ENCODE measurements around the gene CALD1. TPM values are rescaled to one million over a fixed set of nuclear protein-coding genes. Genes with fewer than 3 reads are reported as not detected.
A peak's percentile ranks its signal among the peaks of the same experiment; 100 is the strongest.

CALD1 gene
- total RNA-seq, 1 experiment from 2014 or later = 107 TPM

GRCh38 chr7:134782121-134782623 lies 2.7 kb downstream of the CALD1 start:
- Histone ChIP-seq H2BK120ac (ENCODE audit: low read depth, low read length, poor library complexity, severe bottlenecking) (no peak overlapping the region), H2BK15ac (ENCODE audit: low read depth, low read length) (no peak overlapping the region), H3K18ac (ENCODE audit: insufficient read length, low read depth, low read length) (no peak overlapping the region), H2BK5ac (ENCODE audit: insufficient read length, low read length) (no peak overlapping the region), H3K14ac (ENCODE audit: insufficient read depth, low read length) (no peak overlapping the region), H4K91ac (ENCODE audit: insufficient read length, low read depth, low read length) (no peak overlapping the region), H2BK20ac (ENCODE audit: low read depth, low read length, poor library complexity, severe bottlenecking) (no peak overlapping the region), H3K27ac (ENCODE audit: insufficient read length, low read depth, low read length) (no peak overlapping the region), H3K4me1 (ENCODE audit: insufficient read depth, low read length) (peaks cover 5% of the 10 kb centered on the region), H3K27me3 (ENCODE audit: insufficient read depth, low read length) (no peaks in the 10 kb centered on the region), H4K5ac (ENCODE audit: insufficient read length, low read depth, low read length) (no peak overlapping the region), H3K4me2 (ENCODE audit: insufficient read depth, insufficient read length, low read length) (peak overlapping the region; percentile 75), H3K79me1 (ENCODE audit: insufficient read depth, low read depth, low read length, poor library complexity, severe bottlenecking) (peaks cover 4% of the 10 kb centered on the region), H3K9ac (ENCODE audit: extremely low read depth, insufficient read length, low read length) (no peak overlapping the region), H4K20me1 (ENCODE audit: control insufficient read depth, insufficient read depth, insufficient read length) (no peaks in the 10 kb centered on the region), H4K8ac (replicated peaks; ENCODE audit: insufficient read length, low read depth, low read length) (no peak overlapping the region), H2BK12ac (ENCODE audit: insufficient read length, low read depth, low read length) (no peak overlapping the region), H3T11ph (ENCODE audit: low read length) (no peak overlapping the region), H3K56ac (ENCODE audit: insufficient read length, low read depth, low read length) (no peak overlapping the region), H3K4ac (ENCODE audit: low read depth, low read length) (no peak overlapping the region), H3K23ac (ENCODE audit: insufficient read length, low read depth, low read length) (no peak overlapping the region), H2AK5ac (ENCODE audit: insufficient read length, low read length) (no peak overlapping the region), H3K9me3 (ENCODE audit: control insufficient read depth, low read depth, low read length) (no peaks in the 10 kb centered on the region), H3K23me2 (ENCODE audit: insufficient read length, low read depth, low read length, poor library complexity, severe bottlenecking) (peaks cover 3% of the 10 kb centered on the region), H3K79me2 (ENCODE audit: insufficient read depth, low read length) (peaks cover 42% of the 10 kb centered on the region; the same call in 1 of the 2 replicates), H2AFZ (ENCODE audit: low read length) (no peak overlapping the region)
- Mint-ChIP-seq H3K27me3 (ENCODE audit: low read depth) (no peaks in the 10 kb centered on the region), H3K4me3 (peak overlapping the region in 1 of 2 experiments; percentile 13; a peak in 1 of 5 replicates), H3K27ac (no peak overlapping the region), H3K9me3 (no peaks in the 10 kb centered on the region), H3K4me1 (peaks cover 49 to 55% of the 10 kb centered on the region in 2 experiments), H3K36me3 (ENCODE audit: insufficient read depth in 1 of 3, low read depth in 3 of 3) (peaks cover 0 to 6% (median 3%) of the 10 kb centered on the region in 3 experiments; a peak in 1 of 7 replicates)
- DNase-seq = no peak
- no CpG with 5 or more reads among the region's 4 CpGs for WGBS (ENCODE audit: extremely low coverage, insufficient read length, low lambda C conversion rate)
- TF ChIP-seq, protein P1, sequence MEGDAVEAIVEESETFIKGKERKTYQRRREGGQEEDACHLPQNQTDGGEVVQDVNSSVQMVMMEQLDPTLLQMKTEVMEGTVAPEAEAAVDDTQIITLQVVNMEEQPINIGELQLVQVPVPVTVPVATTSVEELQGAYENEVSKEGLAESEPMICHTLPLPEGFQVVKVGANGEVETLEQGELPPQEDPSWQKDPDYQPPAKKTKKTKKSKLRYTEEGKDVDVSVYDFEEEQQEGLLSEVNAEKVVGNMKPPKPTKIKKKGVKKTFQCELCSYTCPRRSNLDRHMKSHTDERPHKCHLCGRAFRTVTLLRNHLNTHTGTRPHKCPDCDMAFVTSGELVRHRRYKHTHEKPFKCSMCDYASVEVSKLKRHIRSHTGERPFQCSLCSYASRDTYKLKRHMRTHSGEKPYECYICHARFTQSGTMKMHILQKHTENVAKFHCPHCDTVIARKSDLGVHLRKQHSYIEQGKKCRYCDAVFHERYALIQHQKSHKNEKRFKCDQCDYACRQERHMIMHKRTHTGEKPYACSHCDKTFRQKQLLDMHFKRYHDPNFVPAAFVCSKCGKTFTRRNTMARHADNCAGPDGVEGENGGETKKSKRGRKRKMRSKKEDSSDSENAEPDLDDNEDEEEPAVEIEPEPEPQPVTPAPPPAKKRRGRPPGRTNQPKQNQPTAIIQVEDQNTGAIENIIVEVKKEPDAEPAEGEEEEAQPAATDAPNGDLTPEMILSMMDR (conservative IDR thresholded peaks at IDR 0.05) = no peak

Measured in H9 (cell line).